ENCODE data around the gene MIPOL1.

MIPOL1 gene

DNA sequence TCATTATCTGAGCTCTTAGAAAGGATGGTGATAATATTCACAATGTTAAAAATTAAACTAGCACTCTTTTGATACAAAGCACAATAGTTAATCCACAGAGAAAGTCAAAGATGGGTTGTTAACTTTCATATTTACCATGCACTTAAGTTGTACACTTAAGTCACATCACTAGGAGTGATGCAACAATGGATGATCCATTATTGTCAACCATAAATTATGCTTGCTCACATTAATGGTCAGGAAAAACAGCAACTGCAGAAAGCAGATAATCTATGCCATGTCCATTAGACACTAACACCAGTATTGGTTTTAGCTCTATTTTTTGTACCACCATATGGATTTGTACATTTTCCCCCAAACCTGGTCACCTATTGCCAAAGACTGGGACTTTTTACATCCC, 201.8 kb downstream of the MIPOL1 start:
- DNase-seq (ENCODE audit: low spot score), result no peak

DNA sequence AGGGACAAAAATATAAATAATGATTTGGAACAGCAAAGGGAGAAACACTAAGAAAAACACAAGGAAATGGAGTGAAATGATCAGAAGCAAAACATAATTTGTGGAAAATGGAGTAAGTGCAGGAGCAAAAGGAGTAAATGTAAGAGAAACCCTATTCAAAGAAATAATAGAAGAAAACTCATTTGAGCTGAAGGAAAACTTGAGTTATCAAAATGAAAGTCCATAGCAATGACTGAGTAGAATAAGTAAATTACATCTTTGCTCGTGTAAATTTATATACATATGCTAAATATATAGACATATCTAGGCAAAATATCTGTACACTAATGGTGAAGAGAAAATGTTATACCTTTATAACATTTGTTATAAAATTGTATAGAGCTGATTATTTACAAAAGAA, 203.4 kb downstream of the MIPOL1 start:
- no peak for DNase-seq (ENCODE audit: low spot score)

DNA sequence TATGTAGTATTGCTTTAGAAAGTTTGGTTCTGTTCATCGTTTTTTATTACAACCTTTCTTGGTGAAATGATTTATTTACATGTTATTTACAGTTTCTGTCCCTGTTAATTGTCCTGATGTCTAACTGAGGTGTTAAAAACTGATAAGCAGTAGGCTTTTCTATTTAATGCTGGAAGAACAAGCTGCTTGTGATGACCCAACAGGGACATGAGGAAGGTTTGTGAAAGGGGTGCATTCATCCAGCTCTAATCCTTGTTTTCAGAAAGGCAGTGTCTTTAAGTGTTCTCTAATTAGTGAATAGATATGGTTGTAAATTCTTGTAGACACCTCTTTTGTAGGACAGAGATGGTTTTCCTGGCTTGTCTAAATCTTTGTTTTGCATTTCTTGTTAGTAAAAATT, 205.9 kb downstream of the MIPOL1 start:
- DNase-seq (ENCODE audit: low spot score), result no peak

DNA sequence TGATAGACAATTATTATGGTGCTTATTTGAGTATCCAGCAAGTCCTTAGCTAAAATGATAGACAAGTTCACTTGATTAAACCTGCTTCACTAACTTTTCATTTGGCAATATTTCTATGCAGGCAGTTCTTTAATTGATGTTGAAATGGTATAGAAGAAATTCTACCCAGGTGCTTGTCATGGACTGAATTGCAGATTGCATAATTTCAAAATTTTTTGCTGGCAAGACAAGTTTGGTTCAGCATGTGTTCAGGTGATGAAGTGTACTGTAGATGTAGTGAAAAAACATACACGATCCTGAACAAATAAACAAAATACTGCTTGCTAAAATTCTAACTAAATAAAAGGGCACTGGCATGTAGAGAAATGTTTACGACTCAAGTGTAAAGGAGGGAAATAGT, 208.4 kb downstream of the MIPOL1 start:
- no peak for DNase-seq (ENCODE audit: low spot score)

DNA sequence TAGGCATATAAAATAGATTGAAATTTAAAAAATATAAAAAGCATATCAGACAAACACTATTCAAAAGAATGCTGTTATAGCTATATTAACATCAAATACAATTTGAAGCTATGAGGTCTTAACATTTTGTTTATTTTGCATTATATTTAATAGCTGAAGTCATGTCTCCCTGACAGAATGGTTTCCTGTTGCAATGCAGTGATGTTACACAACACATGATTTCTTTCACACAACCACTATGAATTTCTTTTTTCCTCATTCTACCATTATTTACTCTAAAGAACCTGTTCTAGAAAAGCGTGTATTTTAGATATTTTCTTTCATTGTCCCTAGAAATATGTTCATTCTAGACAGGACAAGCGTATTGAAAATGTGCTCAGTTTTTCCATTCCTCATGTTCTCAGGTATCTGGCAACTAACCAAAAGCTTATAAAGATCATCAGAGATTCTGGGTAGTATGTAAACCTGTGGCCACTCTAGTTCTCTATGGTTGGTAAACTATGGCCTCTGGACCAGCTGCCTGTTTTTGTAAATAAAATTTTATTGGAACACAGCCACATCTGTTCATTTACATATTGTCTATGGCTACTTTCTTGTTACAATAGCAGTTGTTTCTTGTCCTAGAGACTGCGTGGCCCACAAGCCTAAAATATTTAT, 213.5 kb downstream of the MIPOL1 start:
- no peak for DNase-seq (ENCODE audit: low spot score)

DNA sequence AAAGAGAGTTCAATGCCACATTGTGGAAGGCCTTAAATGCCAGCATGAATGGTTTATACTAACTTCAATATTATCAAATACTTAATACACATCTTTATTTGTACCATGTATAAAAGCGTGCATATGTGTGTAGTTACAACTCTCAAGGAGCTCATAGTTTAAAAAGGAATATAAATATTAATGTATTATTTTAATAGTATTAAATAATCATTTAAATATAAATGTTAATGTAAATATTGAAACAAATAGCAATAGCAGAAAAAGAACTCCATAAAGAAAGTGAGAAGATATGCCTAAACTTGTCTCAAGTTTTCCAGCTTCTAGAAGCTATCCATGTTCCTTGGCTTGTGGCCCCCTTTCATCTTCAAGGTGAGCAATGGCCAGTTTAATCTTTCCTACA, 215.3 kb downstream of the MIPOL1 start:
- DNase-seq (ENCODE audit: low spot score), result no peak

DNA sequence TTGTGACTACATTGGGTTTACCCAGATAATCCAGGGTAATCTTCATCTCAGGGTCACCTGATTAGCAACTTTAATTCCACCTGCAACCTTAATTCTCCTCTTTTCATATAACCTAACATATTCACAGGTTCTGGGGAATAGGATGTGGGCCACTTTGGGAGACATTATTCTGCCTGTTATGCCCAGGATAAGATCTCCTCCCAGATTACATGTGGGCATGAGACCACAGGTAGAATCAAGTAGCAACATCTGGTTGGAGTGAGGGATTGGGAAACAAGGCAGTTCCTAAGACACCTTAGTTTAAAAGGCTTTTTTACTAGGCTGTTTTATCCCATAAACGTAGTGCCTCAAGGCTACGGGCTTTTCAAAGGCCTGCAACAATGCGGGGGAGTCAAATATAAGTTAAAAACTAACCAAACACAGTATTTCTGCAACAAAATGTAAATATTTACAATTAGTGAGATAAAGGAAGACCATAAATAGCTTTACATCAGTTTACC, 215.8 kb downstream of the MIPOL1 start:
- DNase-seq (ENCODE audit: low spot score), result no peak

DNA sequence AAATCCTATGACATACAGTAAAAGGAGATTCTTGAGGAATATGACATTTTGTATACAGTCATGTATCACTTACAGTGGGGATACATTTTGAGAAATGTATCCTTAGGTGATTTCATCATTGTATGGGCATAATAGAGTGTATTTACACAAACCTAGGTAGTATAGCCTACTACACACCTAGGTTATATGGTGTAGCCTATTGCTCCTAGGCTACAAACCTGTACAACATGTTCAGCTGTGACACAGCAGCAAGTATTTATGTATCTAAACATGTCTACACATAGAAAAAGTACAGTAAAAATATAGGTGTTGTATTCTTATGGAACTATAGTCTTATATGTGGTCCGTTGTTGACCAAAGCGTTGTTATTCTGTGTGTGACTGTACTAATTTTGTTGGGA, 218.5 kb downstream of the MIPOL1 start:
- DNase-seq (ENCODE audit: low spot score), result no peak

DNA sequence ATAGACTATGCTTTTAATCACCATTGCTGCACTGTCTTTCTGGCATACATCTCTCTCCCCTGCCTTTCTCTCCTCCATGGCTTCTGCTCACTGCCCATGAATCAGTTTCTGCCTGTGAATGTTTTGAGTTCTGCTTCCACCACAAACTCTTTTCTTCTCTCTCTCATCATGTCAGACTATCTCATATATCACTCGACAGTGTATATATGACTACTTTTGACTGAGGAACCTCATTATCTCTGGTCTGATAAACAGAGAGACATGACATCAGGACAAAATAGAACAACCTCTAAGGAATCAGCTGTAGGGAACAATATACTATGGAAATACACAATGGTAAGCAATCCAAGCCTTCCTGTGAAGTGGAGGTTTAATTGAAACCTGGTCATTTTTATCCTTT, 219.4 kb downstream of the MIPOL1 start:
- DNase-seq (ENCODE audit: low spot score), result no peak

DNA sequence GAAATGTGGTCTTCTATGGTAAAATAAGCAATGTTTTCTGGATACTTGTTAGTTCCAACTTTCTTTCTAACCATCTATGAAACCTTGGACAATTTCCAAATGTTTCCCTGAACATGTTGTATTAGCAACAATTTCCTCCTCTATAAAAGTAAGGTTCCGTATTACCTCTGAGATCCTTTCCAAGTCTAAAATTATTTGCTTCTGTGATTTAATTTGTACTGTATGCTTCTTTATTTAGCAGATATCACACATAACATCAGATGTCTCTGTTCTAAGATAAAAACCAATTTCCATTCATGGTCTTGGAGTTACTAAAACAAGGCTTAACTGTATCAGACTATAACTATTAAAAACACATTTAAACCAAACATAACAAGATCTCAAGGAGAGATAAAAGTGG, 220.1 kb downstream of the MIPOL1 start:
- DNase-seq (ENCODE audit: low spot score), result no peak

DNA sequence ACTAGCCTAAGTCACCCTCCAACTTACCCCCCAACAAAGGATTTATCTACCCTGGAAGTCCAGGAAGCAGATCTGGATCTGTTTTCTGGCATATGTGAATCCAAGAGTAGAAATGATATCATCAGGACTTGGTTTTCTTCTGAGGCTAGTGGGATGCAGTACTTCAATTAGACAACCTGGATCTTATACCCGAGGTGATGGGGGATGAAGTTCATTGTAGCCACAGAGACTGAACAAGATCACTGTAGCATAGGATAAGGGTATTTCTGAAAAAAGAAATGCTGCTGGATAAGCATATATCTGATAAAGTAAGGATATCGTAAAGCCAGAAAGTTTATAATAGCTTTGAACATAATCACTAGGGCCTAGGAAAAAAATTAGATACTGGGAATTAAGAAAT, 222.9 kb downstream of the MIPOL1 start:
- DNase-seq (ENCODE audit: low spot score), result no peak

DNA sequence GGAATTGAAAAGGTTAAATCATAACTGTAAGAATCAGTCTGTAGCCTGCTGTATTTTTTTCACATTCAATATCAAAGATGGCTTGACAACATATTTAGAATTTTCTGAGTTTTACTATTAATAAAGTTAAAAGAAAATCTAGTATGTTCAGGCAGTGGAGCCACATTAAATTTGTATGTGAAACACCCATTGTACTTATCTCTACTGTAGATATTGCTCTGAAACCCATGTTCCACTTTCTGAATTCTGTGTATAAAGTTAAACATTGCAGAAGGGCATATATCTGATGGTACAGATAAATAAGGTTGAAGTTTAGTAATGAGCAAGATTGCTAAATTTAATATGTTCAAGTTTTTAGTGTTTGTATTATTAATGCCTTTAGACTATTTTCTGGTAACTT, 224.6 kb downstream of the MIPOL1 start:
- DNase-seq (ENCODE audit: low spot score), result no peak

DNA sequence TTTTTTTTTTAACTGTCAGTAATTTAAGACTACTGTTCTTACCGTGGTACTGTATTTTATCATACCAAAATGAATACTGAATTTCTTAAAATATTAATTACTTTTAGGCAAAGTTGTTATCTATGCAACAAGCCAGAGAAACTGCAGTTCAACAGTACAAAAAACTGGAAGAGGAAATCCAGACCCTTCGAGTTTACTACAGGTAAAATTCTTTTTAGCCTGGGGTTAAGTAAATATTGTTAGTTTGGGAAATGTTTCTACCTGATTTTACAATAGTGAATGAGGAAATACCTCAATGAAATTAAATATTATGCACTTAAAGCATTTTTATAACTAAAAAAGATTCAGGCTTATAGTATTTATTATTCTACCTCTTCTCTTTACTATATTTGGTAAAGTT, 225.0 kb downstream of the MIPOL1 start:
- DNase-seq (ENCODE audit: low spot score), result no peak

DNA sequence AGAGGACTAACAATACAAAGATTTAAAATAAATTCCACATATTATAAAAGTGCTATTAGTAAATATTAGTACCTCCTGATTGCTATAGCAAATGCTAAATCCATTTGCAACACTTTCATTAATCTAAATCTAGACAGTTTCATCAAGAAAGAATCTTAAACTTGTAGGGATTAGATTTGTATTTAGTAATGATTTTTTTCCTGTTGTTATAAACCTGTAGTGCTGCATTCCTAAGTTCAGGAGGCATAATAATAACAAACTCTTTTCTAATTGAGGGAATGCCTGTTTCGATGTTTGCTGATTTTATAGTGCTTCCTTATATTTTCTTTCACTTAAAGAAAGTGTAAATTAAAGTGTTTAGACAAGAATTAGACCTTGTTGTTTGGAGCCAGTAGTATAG, 231.2 kb downstream of the MIPOL1 start:
- DNase-seq (ENCODE audit: low spot score), result no peak

DNA sequence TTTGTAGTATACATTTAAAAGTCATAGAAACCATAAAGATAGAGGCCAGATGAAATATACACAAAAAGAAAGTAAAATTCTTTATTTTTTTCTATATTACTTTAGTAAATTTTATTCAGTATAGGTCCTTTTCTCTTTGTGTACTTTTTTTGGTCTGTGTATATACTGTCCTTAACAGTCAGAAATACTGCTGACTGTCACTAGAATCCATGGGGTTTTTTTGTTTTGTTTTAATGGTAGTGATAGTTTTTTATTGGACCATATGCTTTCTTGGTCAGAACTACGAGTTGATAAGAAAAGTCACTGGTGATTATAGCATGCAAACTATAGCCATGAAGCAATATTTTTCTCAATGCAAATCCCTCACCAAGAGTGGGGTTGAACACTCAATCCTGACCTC, 231.9 kb downstream of the MIPOL1 start:
- no peak for DNase-seq (ENCODE audit: low spot score)

DNA sequence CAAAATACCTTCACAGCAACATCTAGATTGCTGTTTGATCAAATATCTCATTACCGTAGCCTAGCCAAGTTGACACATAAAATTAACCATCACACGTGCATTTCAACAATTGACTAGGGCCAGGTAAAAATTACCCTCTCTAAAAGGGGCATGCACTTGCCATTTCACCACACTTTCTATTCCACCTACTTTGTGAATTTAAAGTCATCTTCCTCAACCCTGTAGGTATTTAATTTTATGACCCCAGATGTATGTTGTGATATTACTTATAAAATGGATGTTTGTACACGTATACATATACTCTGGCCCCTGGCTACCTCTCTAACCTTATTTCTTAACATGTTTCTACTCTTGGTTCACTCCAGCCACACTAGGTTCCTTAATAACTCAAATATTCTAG, 237.1 kb downstream of the MIPOL1 start:
- no peak for DNase-seq (ENCODE audit: low spot score)

DNA sequence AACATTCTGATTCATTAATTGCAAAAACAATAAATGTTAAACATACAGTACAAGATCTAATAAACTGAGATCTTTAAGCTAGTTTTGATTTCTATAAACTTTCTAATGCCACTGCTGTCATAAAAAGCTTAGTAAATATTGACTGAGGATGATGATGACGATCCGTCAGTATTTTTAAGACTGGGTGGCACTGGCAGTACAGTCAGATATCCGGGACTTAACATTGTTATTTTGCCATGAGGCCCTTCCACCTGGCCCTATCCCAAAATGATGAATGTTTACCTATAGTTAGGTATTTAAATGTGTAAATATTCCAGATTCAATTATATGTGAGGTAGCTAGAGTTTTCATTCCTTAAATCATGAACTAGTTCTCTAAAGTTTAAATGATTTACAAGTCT, 238.8 kb downstream of the MIPOL1 start:
- DNase-seq (ENCODE audit: low spot score), result no peak

DNA sequence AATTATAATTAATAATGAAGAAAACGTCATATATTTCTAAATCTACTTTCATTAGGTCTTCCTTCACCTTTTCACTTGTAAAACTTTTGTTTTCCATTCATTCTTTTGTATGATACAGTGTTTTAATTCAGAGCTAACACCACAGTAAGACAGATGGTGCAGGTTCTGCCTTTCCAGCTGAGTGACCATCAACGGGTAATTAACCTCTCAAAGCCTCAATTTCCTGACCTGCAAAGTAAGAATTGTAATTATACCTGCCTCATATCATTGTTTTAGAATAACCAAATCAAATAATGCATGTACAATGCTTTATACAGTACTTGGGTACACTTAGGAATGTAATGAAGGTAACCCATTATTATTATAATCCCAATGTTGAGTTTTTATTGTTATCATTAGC, 239.8 kb downstream of the MIPOL1 start:
- no peak for DNase-seq (ENCODE audit: low spot score)

DNA sequence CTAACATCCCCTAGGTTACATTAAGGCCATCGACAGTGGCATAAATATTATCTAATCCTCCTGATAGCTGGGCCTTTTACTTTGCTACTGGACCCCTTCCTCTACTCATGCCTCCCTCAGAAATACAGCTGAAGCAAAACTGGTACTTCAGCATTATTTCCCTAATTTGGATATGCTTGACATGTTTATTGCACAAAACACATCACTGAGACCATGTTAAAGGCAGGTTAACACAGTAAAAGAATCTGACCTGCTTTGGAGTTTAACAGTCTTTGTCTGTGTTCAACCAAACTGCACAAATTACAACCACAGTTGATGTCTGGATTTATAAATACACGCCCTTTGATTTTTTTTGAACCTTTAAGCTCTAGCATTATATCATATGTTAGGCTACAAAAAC, 240.7 kb downstream of the MIPOL1 start:
- no peak for DNase-seq (ENCODE audit: low spot score)

DNA sequence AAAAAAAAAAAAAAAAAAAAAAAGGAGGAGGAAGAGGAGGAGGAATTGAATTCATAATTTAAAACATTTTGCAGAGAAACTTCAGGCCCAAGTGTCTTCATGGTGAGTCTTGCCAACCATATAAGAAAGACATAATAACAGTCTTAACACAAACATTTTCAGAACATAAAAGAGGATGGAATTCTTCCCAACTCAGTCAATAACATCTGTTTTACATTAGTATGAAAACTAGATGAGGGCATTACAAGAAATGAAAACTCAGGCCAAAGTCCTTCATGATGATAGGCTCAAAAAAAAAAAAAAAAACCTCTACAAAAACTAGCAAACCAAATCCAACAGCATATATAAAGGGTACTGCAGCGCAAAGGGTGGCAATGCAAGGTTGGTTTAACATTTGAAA, 245.7 kb downstream of the MIPOL1 start:
- no peak for DNase-seq (ENCODE audit: low spot score)

DNA sequence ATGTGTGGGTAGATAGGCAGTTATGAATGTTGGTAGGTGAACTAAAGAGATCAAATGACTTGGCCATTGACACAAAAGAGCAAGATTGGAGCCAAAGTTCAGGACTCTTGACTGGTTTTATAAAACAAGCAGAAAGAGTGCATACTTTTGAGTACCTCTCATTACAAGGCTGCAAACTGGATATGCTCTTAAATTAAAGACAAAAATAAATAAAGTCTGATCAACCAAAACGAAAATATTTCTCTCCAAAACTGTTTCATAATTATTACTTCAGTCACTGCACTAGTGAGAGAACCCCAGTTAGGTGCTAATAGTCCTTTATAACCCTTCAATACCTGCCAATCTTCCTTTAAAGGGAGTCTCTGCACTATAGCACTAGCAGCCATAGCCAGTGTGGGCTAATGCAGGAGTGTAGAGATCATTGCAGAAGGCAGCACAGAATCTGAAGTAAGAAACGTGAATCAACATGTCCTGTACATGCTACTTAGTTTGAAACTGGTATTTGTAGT, 250.2 kb downstream of the MIPOL1 start:
- DNase-seq (ENCODE audit: low spot score), result no peak

DNA sequence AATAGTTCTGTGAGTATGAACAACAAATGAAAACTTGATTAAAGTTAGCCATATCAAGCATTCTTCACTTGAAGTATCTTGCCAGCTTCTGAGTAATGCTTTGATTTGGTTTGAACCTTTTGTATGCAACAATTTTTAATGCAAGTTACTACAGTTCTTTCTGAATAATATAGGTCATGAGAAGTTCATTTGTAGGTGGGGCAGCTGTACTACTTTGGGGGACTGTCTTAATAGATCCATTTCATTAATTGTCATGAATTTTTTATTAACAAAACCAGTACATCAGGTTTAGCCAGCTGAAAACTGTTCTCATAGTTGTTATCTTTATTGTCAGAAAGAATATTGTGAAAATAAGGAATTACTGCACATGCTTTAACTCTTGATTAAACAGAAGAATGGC, 254.6 kb downstream of the MIPOL1 start:
- no peak for DNase-seq (ENCODE audit: low spot score)

DNA sequence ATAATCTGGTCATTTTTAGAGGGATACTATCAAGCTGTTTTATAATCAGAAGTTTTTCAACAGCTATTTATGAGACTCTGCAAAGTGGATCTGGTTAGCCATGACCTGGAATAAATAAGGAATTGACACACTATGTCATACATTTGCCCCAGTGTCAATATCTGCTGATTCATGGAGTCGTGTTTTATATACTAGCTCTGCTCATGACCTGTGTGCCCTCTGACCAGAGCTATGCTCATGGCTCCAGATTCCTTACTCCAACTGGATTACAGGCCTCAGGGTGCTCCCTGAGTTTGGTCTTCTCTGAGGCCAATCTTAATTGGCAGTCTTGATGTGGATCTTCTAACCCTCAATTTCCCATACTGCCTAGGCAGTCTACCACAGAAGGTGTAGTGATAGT, 256.2 kb downstream of the MIPOL1 start:
- DNase-seq (ENCODE audit: low spot score), result no peak

DNA sequence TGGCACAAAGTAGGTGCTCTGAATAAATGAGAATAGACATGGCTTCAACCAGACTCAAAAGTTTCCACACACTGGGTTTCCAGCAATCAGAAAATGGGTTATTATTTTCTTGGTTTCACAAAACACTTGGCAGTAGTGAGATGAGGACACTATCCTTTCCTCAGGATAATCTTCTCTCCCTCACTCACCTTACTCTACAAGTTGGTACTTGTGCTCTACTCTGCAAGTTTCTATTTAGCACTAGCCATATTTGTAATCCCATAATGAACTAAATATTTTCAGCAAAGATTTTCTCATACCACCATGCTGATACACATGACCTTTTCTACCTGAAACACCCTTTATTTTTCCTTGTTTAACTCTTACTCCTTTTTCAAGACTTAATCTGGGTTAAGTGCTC, 259.6 kb downstream of the MIPOL1 start:
- DNase-seq (ENCODE audit: low spot score), result no peak
